ENCODE data around the gene RPL38. TPM values are rescaled to one million over a fixed set of nuclear protein-coding genes. Genes with fewer than 3 reads are reported as not detected.

RPL38 gene
- total RNA-seq, 1 donor from 2014 or later: 1,028 TPM

DNA sequence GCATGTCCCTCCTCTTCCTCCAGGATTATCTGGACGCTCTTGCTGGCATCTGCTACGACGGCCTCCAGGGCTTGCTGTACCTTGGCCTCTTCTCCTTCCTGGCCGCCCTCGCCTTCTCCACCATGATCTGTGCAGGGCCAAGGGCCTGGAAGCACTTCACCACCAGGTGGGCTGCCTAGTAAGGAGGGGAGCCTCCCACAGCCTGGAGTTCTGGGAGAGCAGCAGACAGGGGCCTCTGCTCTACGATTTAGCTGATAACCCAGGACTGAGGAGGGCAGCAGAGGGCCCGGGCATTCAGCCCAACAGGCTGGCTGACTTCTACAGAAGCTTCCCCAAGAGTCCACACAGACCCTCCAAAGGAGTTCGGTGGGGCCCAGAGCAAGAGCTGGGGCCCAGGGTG lies 48.7 kb downstream of the RPL38 start:
- Mint-ChIP-seq H3K4me1 (ENCODE audit: unreplicated experiment) (no peaks in the 10 kb centered on the region), H3K9me3 (no peaks in the 10 kb centered on the region), H3K36me3 (no peaks in the 10 kb centered on the region), H3K27me3 (peaks cover 12% of the 10 kb centered on the region), H3K27ac (no peak overlapping the region), H3K4me3 (no peak overlapping the region)
- no peak for DNase-seq (ENCODE audit: extremely low spot score, unreplicated experiment)
- TF ChIP-seq, protein P1, sequence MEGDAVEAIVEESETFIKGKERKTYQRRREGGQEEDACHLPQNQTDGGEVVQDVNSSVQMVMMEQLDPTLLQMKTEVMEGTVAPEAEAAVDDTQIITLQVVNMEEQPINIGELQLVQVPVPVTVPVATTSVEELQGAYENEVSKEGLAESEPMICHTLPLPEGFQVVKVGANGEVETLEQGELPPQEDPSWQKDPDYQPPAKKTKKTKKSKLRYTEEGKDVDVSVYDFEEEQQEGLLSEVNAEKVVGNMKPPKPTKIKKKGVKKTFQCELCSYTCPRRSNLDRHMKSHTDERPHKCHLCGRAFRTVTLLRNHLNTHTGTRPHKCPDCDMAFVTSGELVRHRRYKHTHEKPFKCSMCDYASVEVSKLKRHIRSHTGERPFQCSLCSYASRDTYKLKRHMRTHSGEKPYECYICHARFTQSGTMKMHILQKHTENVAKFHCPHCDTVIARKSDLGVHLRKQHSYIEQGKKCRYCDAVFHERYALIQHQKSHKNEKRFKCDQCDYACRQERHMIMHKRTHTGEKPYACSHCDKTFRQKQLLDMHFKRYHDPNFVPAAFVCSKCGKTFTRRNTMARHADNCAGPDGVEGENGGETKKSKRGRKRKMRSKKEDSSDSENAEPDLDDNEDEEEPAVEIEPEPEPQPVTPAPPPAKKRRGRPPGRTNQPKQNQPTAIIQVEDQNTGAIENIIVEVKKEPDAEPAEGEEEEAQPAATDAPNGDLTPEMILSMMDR (conservative IDR thresholded peaks at IDR 0.05): no peak

DNA sequence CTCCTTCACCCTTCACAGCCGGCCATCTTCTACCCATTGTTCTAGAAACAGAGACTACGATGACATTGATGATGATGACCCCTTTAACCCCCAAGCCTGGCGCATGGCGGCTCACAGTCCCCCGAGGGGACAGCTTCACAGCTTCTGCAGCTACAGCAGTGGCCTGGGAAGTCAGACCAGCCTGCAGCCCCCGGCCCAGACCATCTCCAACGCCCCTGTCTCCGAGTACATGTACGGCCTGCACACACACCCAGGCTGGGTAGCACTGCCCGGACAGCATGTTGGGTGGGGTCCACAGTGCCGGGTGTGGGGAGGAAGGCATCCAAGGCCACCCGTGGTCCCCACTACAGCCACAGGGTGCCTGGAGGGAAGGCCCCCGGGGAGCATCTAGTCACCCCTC lies 49.6 kb downstream of the RPL38 start:
- Mint-ChIP-seq H3K27me3 (peaks cover 12% of the 10 kb centered on the region), H3K9me3 (no peaks in the 10 kb centered on the region), H3K27ac (no peak overlapping the region), H3K4me3 (no peak overlapping the region), H3K4me1 (ENCODE audit: unreplicated experiment) (no peaks in the 10 kb centered on the region), H3K36me3 (no peaks in the 10 kb centered on the region)
- no peak for DNase-seq (ENCODE audit: extremely low spot score, unreplicated experiment)
- TF ChIP-seq, protein P1 (conservative IDR thresholded peaks at IDR 0.05): no peak

DNA sequence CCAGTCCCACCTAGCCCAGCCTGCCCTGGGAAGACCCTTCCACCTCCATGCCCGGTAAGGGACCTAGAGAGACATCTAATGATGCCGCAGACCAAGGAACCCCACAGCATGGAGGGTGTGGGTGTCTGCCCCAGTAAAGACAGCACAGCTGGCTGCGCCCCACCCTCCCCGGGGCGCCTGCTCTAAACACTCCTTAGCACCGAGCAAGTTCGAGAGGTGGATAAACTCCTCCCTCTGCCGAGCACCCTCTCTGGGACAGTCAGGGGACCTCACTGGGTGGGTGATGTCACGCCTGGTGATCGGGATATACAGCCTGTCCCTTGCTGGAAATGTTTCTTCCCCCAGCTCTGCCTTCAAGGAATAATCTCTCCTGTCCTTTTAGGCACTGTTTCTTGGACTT lies 53.8 kb downstream of the RPL38 start:
- Mint-ChIP-seq H3K4me3 (no peak overlapping the region), H3K4me1 (ENCODE audit: unreplicated experiment) (peaks cover 10% of the 10 kb centered on the region), H3K9me3 (no peaks in the 10 kb centered on the region), H3K36me3 (no peaks in the 10 kb centered on the region), H3K27ac (no peak overlapping the region), H3K27me3 (peaks cover 20% of the 10 kb centered on the region)
- DNase-seq (ENCODE audit: extremely low spot score, unreplicated experiment): no peak
- TF ChIP-seq, protein P1 (conservative IDR thresholded peaks at IDR 0.05): no peak

DNA sequence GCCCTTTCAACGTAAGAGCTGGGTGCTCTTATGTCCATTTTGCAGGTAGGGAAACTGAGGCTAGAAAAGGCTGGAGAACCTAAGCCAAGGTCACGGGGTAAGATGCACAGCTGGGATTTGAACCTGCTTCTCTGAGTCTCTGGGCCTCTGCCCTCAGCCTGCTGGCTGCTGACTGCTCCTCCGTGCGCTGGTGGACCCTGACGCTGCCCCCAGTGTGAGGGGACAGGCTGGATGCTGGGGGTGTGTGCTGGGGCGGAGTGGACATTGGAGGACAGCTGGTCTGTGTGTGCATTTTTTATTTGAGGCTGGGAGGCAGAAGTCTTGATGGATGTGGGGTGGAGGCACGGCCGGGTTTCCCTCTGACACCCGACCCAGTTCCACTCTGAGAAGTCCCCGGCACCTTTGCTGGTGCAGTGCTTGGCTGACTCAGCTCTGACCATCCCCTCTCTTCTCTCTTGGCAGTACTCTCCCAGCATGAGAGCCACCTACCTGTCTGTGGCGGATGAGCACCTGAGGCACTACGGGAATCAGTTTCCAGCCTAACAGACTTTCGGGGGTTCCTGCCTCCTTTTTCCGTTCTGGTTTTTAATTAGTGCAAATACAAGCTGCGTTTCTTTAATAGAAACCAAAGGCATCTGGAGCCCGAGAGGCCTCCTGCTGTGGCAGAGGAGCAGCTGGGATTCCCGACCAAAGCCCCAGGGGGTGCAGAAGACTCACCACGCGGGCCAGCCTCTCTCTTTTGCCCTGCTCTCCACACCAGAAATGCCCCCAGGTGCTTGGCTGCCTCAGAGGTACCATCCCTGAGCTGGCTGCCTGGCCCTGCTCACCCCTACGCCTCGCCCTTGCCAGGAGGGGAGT lies 56.4 kb downstream of the RPL38 start:
- Mint-ChIP-seq H3K9me3 (no peaks in the 10 kb centered on the region), H3K36me3 (no peaks in the 10 kb centered on the region), H3K27ac (no peak overlapping the region), H3K4me3 (no peak overlapping the region), H3K27me3 (peaks cover 20% of the 10 kb centered on the region), H3K4me1 (ENCODE audit: unreplicated experiment) (peaks cover 10% of the 10 kb centered on the region)
- TF ChIP-seq, protein P1 (conservative IDR thresholded peaks at IDR 0.05): no peak
- no peak for DNase-seq (ENCODE audit: extremely low spot score, unreplicated experiment)

Other genes starting within 250 kb of the RPL38 start
- gene TTYH2, start 9.9 kb downstream of the RPL38 start, total RNA-seq (ENCODE audit: low replicate concordance): 2.2 and 12.4 TPM in 2 replicates
- 0.21 and 0.87 TPM in 2 replicates for gene DNAI2, start 70.6 kb downstream of the RPL38 start, total RNA-seq (ENCODE audit: low replicate concordance)
- gene KIF19, start 122.5 kb downstream of the RPL38 start, total RNA-seq (ENCODE audit: low replicate concordance): 2.0 and 2.9 TPM in 2 replicates
- gene BTBD17, start 158.2 kb downstream of the RPL38 start, total RNA-seq (ENCODE audit: low replicate concordance): 5.2 and 5.7 TPM in 2 replicates
- gene GPR142, start 163.8 kb downstream of the RPL38 start, total RNA-seq (ENCODE audit: low replicate concordance): 4.1 and 8.8 TPM in 2 replicates
- gene GPRC5C, start 228.4 kb downstream of the RPL38 start, total RNA-seq (ENCODE audit: low replicate concordance): 52.0 and 64.3 TPM in 2 replicates